Adrenal gland (tissue), 5 donors: ENCODE data around the gene CHRNA10.

ENCODE experiments used
- CTCF ChIP-seq, 6 experiments: fragments of 450-650 bp in 4 of 6; fragments of 200-600 bp in 2 of 6; sonication (generic) in 1 of 6; IDR thresholded peaks; 1 replicate in 5 of 6; 2 replicates in 1 of 6; pipeline versions ENCODE4 v1.5.1 to v1.8.0; 2016 to 2021; ENCODE audit warnings: antibody characterized with exemption in 6 of 6, mild to moderate bottlenecking in 2 of 6, moderate library complexity in 1 of 6
- POLR2A ChIP-seq, 2 donors: fragments of 450-650 bp; IDR thresholded peaks; one replicate each; pipeline ENCODE4 v1.6.1; 2017; ENCODE audit warnings: antibody characterized with exemption in 2 of 2, mild to moderate bottlenecking in 2 of 2, moderate library complexity in 1 of 2
- donor health status: DM: no; HTN: no; CAD: no.

- TF ChIP-seq POLR2A (IDR thresholded peaks at IDR 0.05) (no peak), CTCF (IDR thresholded peaks at IDR 0.05) (no peak)
These were observed 8.3 kb downstream of the CHRNA10 start for GRCh38 chr11:3662856-3663255.
